Skin of body (tissue), 2 donors: ENCODE results near the gene NISCH. TPM values are rescaled to one million over a fixed set of nuclear protein-coding genes. Genes with fewer than 3 reads are reported as not detected.
A peak's percentile ranks its signal among the peaks of the same experiment; 100 is the strongest.

Source experiments
- DNase-seq: peaks from one replicate; lab custom pipeline; 2025; lab: John Stamatoyannopoulos, UW
- total RNA-seq: library from RNA; depleted of rRNA; stranded (reverse); fragments of >200 nt; gene quantifications from one replicate; pipeline ENCODE4 v1.2.3, GENCODE V29; 2014

NISCH gene
- total RNA-seq, 1 donor from 2014 or later = 74.1 TPM

- peak; percentile 2 for DNase-seq
Measured at GRCh38 chr3:52471371-52472238, 16.2 kb downstream of the NISCH start.

- DNase-seq = no peak
Measured at GRCh38 chr3:52472239-52473000, 17.0 kb downstream of the NISCH start.

- no peak for DNase-seq
Measured at GRCh38 chr3:52473026-52473425, 17.6 kb downstream of the NISCH start.

GRCh38 chr3:52477076-52477795 lies 21.8 kb downstream of the NISCH start:
- no peak for DNase-seq

- DNase-seq = no peak
Measured at GRCh38 chr3:52477796-52478095, 22.3 kb downstream of the NISCH start.

- no peak for DNase-seq
Measured at GRCh38 chr3:52479037-52479876, 23.9 kb downstream of the NISCH start.

- no peak for DNase-seq
Measured at GRCh38 chr3:52479877-52480575, 24.6 kb downstream of the NISCH start.

- no peak for DNase-seq
Measured at GRCh38 chr3:52480768-52481715, 25.6 kb downstream of the NISCH start.

GRCh38 chr3:52481819-52482521 lies 26.6 kb downstream of the NISCH start:
- DNase-seq = no peak

- DNase-seq = no peak
Measured at GRCh38 chr3:52483081-52483480, 27.7 kb downstream of the NISCH start.

GRCh38 chr3:52483577-52484381 lies 28.4 kb downstream of the NISCH start:
- DNase-seq = peak; percentile 49

- no peak for DNase-seq
Measured at GRCh38 chr3:52484680-52485461, 29.5 kb downstream of the NISCH start.

- no peak for DNase-seq
Measured at GRCh38 chr3:52487050-52487787, 31.8 kb downstream of the NISCH start.

- no peak for DNase-seq
Measured at GRCh38 chr3:52487788-52488691, 32.6 kb downstream of the NISCH start.

- no peak for DNase-seq
Measured at GRCh38 chr3:52488746-52489145, 33.3 kb downstream of the NISCH start.
